GM12878 (cell line): ENCODE data around the gene CLRN1. TPM values are rescaled to one million over a fixed set of nuclear protein-coding genes. Genes with fewer than 3 reads are reported as not detected.

Source experiments
- ATAC-seq: fragments of 200-7000 bp; cut with Tn5 transposase; 3 replicates; pipeline ENCODE4 v1.9.1; 2020; ENCODE audit warnings: mild to moderate bottlenecking, moderate library complexity
- BruUV-seq: library from RNA; stranded (reverse); fragments of 400-500 nt; replicated peaks from 2 replicates; lab custom pipeline; 2021; lab: Mats Ljungman, UMichigan
- CTCF ChIA-PET: fragments of 300-600 bp; sonication (Branson Sonifier 250); formaldehyde crosslinking; extraction: SDS; loops from one replicate; lab custom pipeline; 2021; ENCODE audit warnings: inconsistent platforms; lab: Yijun Ruan, JAX
- POLR2A ChIA-PET: fragments of 350-600 bp; formaldehyde crosslinking; extraction: SDS; loops from one replicate; lab custom pipeline; 2021; ENCODE audit warnings: inconsistent platforms; lab: Charles Lee
- RAD21 ChIA-PET: fragments of 300-600 bp; sonication (Branson Sonifier 250); formaldehyde crosslinking; loops from one replicate; lab custom pipeline; 2023; ENCODE audit warnings: antibody characterized with exemption; ENCODE audit not compliant: unreplicated experiment; lab: Charles Lee
- SMC1A ChIA-PET: fragments of 300-600 bp; sonication (Branson Sonifier 250); formaldehyde crosslinking; loops from one replicate; lab custom pipeline; 2023; ENCODE audit not compliant: unreplicated experiment, uncharacterized antibody; lab: Charles Lee
- DNase-seq: peaks from one replicate; pipeline ENCODE4 v3.0.0-alpha.2; 2011; ENCODE audit warnings: low read depth, low spot score
- FAIRE-seq: peaks from 3 replicates; lab custom pipeline; 2011; peaks lifted over from hg19 to GRCh38; lab: Jason Lieb, UNC
- H2AFZ ChIP-seq: 2 replicates; pipeline ENCODE4 v1.6.0; 2011; ENCODE audit warnings: low read depth, low read length, control low read depth; ENCODE audit not compliant: control insufficient read depth
- H3K27ac ChIP-seq: 2 replicates; pipeline ENCODE4 v1.5.1; 2011; ENCODE audit warnings: control low read depth; ENCODE audit not compliant: control insufficient read depth, insufficient read depth
- H3K27me3 ChIP-seq, 2 experiments: replicated peaks in 1 of 2; 2 replicates each; pipeline versions ENCODE4 v1.6.0 to v1.6.1; 2011; ENCODE audit warnings: low read length in 1 of 2; ENCODE audit not compliant: control insufficient read depth in 2 of 2, insufficient read depth in 2 of 2
- H3K36me3 ChIP-seq, 2 experiments: 2 replicates each; pipeline ENCODE4 v1.5.1; 2011; ENCODE audit warnings: low read length in 1 of 2; ENCODE audit not compliant: control insufficient read depth in 2 of 2, insufficient read depth in 2 of 2
- H3K4me1 ChIP-seq: 2 replicates; pipeline ENCODE4 v1.6.1; 2011; ENCODE audit warnings: mild to moderate bottlenecking, low read length, moderate library complexity, mixed read lengths; ENCODE audit not compliant: control insufficient read depth, insufficient read depth
- H3K4me2 ChIP-seq: 2 replicates; pipeline ENCODE4 v1.6.0; 2011; ENCODE audit warnings: control low read depth; ENCODE audit not compliant: control insufficient read depth, insufficient read depth
- H3K4me3 ChIP-seq: fragments of 200-600 bp; sonication (generic); 2 replicates; pipeline ENCODE4 v1.5.1; 2016
- H3K79me2 ChIP-seq: 2 replicates; pipeline ENCODE4 v1.6.0; 2011; ENCODE audit warnings: low read length; ENCODE audit not compliant: control insufficient read depth, insufficient read depth
- H3K9ac ChIP-seq: 2 replicates; pipeline ENCODE4 v1.8.0; 2011; ENCODE audit warnings: low read length, control low read depth, mixed read lengths; ENCODE audit not compliant: control insufficient read depth, insufficient read depth
- H3K9me3 ChIP-seq: replicated peaks from 3 replicates; pipeline ENCODE4 v1.5.1; 2011; ENCODE audit warnings: mild to moderate bottlenecking, low read length; ENCODE audit not compliant: control insufficient read depth, insufficient read depth
- H4K20me1 ChIP-seq: 2 replicates; pipeline ENCODE4 v1.6.0; 2011; ENCODE audit not compliant: control insufficient read depth, insufficient read depth
- ASH2L ChIP-seq: fragments of 300-600, 200-600 bp; sonication (generic); IDR thresholded peaks from 2 replicates; pipeline ENCODE4 v1.6.1; 2017; ENCODE audit warnings: low read depth, mild to moderate bottlenecking, borderline replicate concordance
- E2F8 ChIP-seq: fragments of 450-650 bp; IDR thresholded peaks from 2 replicates; pipeline ENCODE4 v1.6.1; 2018; ENCODE audit warnings: mild to moderate bottlenecking, low read depth, moderate library complexity; ENCODE audit not compliant: partially characterized antibody
- FOXM1 ChIP-seq: IDR thresholded peaks from 2 replicates; pipeline ENCODE4 v1.6.1; 2012; ENCODE audit warnings: low read depth, mild to moderate bottlenecking, inconsistent platforms, low read length, moderate library complexity
- NKRF ChIP-seq: fragments of 450-650 bp; conservative IDR thresholded peaks from 2 replicates; pipeline ENCODE4 v1.6.1; 2017; ENCODE audit warnings: mild to moderate bottlenecking, moderate library complexity
- PAX5 ChIP-seq: IDR thresholded peaks from 2 replicates; pipeline ENCODE4 v1.6.1; 2011; ENCODE audit warnings: low read depth, low read length, borderline replicate concordance
- POLR2A ChIP-seq: IDR thresholded peaks from 2 replicates; pipeline ENCODE4 v1.6.1; 2011; ENCODE audit warnings: low read depth, mild to moderate bottlenecking, low read length
- RBBP5 ChIP-seq: fragments of 200-600 bp; sonication (generic); conservative IDR thresholded peaks from 2 replicates; pipeline ENCODE4 v1.6.1; 2016
- ZNF274 ChIP-seq: IDR thresholded peaks from one replicate; pipeline ENCODE4 v1.8.0; 2011; ENCODE audit not compliant: insufficient read length, insufficient read depth
- WGBS: methylation state at CpG from one replicate; pipeline ENCODE4 v1.1.6; 2016; ENCODE audit warnings: low lambda C conversion rate; ENCODE audit not compliant: insufficient replicate concordance, insufficient coverage; ENCODE audit errors: missing lambda C conversion rate; 5-methylcytosine and 5-hydroxymethylcytosine counted together
- in situ Hi-C: fragments of 300-500 bp; cut with MboI; formaldehyde crosslinking; loops from 9 replicates; pipeline ENCODE4 v1.14.3; 2018; ENCODE audit warnings: mixed read lengths
- intact Hi-C: fragments of 100-400 bp; cut with micrococcal nuclease; formaldehyde crosslinking; loops from one replicate; pipeline ENCODE4 v1.14.2; 2022; ENCODE audit not compliant: unreplicated experiment
- polyA plus RNA-seq, 11 experiments: library from polyadenylated mRNA; depleted of rRNA in 4 of 11; unstranded in 6 of 11; stranded (reverse) in 5 of 11; fragments of >200 nt; fragmentation: Nextera tagmentation in 4 of 11; fragmentation: Illumina TruSeq in 1 of 11; extraction: Ambion mirVana in 4 of 11; extraction: Trizol in 1 of 11; gene quantifications; 1 replicate in 1 of 11; 2 replicates in 10 of 11; pipeline versions ENCODE4 v1.2.1 to v1.2.3, GENCODE V29; 2011 to 2016; ENCODE audit warnings: inconsistent platforms in 2 of 11, missing spikeins in 2 of 11, low read depth in 1 of 11
- total RNA-seq, 4 experiments: library from RNA; depleted of rRNA in 3 of 4; stranded (reverse); fragments of >200 nt in 3 of 4; fragmentation: Illumina TruSeq in 1 of 4; extraction: Trizol in 1 of 4; gene quantifications; 2 replicates each; pipeline versions ENCODE4 v1.2.1 to v1.2.3, GENCODE V29; 2013 to 2021

The CLRN1 gene
- total and polyA plus RNA-seq, 10 of the 15 experiments (the other 5 are each of a cell fraction or from before 2014, with no cell fraction given) = not detected

- FAIRE-seq = no peak
- Histone ChIP-seq H2AFZ (no peak overlapping the region), H3K4me1 (no peaks in the 10 kb centered on the region), H3K4me2 (no peak overlapping the region), H3K9ac (no peak overlapping the region), H3K36me3 (no peaks in the 10 kb centered on the region), H3K27me3 (peaks cover 0 to 3% of the 10 kb centered on the region in 2 experiments; a peak in 1 of 4 replicates), H4K20me1 (no peaks in the 10 kb centered on the region), H3K4me3 (no peak overlapping the region), H3K79me2 (no peaks in the 10 kb centered on the region), H3K9me3 (no peaks in the 10 kb centered on the region), H3K27ac (no peak overlapping the region)
- POLR2A ChIA-PET = no interaction called here
- CTCF ChIA-PET = no interaction called here
- no peak for ATAC-seq
- BruUV-seq = no TSS peak
- in situ Hi-C loops = no loop called here
- TF ChIP-seq E2F8 = no peak
- TF ChIP-seq RBBP5 = no peak
- SMC1A ChIA-PET = interaction anchor here (0.8 kb wide), 1 partner anchor 175 kb away, joined by 3 read pairs; no protein-coding TSS in a partner anchor
- intact Hi-C loops = no loop called here
- RAD21 ChIA-PET = no interaction called here
- no peak for DNase-seq
- WGBS = 53% methylated on average over 13 of the region's 13 CpGs
Observed at GRCh38 chr3:150951923-150952322, 20.6 kb downstream of the CLRN1 start.

GRCh38 chr3:150945226-150946032 is 27.1 kb downstream of the CLRN1 start:
- FAIRE-seq (no peak), ATAC-seq (no peak), DNase-seq (no peak)
- intact Hi-C loops (no loop called here), in situ Hi-C loops (no loop called here)
- ChIA-PET RAD21 (no interaction called here), POLR2A (no interaction called here), SMC1A (no interaction called here), CTCF (interaction anchor here (0.6 kb wide), 1 partner anchor 1446 kb away, joined by 4 read pairs; no protein-coding TSS in a partner anchor)
- Histone ChIP-seq H2AFZ (no peak overlapping the region), H3K27ac (no peak overlapping the region), H3K9ac (no peak overlapping the region), H3K79me2 (no peaks in the 10 kb centered on the region), H3K4me1 (no peaks in the 10 kb centered on the region), H3K4me3 (no peak overlapping the region), H3K36me3 (no peaks in the 10 kb centered on the region), H3K9me3 (no peaks in the 10 kb centered on the region; the same call in 2 of the 3 replicates), H3K4me2 (no peak overlapping the region), H3K27me3 (no peaks in the 10 kb centered on the region), H4K20me1 (no peaks in the 10 kb centered on the region)
- whole genome bisulfite sequencing = 25% methylated on average over 3 of the region's 3 CpGs
- BruUV-seq = no TSS peak
- TF ChIP-seq NKRF (no peak), PAX5 (no peak), FOXM1 (no peak), ZNF274 (no peak), ASH2L (no peak), POLR2A (no peak)
